ENCODE measurements around the gene RIBC2.

Gene RIBC2

DNA sequence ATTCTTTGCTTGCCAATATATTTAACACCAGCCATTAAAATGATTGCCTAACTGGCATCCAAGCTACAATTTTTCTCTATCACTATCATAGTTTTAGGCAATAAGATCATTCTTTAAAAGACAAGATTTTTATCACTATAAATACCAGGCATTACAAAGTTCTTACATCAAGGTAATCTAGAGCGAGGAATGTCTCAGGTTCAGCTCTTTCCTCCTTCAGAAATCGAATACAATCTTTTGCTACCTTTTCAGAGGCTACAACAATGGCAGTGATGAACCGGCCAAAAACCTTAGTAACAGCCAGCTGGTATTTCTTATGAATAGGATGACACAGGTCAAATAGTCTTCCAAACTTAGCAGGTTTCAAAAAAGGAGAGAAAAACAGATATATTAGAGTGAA, 23.9 kb upstream of the RIBC2 start:
- no peak overlapping the region for H3K4me3 ChIP-seq (ENCODE audit: low read depth, low read length)
- no peak for DNase-seq
- no peak overlapping the region for H3K27ac ChIP-seq
- TF ChIP-seq, protein P1, sequence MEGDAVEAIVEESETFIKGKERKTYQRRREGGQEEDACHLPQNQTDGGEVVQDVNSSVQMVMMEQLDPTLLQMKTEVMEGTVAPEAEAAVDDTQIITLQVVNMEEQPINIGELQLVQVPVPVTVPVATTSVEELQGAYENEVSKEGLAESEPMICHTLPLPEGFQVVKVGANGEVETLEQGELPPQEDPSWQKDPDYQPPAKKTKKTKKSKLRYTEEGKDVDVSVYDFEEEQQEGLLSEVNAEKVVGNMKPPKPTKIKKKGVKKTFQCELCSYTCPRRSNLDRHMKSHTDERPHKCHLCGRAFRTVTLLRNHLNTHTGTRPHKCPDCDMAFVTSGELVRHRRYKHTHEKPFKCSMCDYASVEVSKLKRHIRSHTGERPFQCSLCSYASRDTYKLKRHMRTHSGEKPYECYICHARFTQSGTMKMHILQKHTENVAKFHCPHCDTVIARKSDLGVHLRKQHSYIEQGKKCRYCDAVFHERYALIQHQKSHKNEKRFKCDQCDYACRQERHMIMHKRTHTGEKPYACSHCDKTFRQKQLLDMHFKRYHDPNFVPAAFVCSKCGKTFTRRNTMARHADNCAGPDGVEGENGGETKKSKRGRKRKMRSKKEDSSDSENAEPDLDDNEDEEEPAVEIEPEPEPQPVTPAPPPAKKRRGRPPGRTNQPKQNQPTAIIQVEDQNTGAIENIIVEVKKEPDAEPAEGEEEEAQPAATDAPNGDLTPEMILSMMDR (IDR thresholded peaks at IDR 0.05; ENCODE audit: low read depth, low read length): no peak
- no peaks in the 10 kb centered on the region for H3K36me3 ChIP-seq
- no peaks in the 10 kb centered on the region for H3K9me3 ChIP-seq (ENCODE audit: severe bottlenecking)
- no peaks in the 10 kb centered on the region for H3K27me3 ChIP-seq (ENCODE audit: insufficient read depth, low read depth, severe bottlenecking)

DNA sequence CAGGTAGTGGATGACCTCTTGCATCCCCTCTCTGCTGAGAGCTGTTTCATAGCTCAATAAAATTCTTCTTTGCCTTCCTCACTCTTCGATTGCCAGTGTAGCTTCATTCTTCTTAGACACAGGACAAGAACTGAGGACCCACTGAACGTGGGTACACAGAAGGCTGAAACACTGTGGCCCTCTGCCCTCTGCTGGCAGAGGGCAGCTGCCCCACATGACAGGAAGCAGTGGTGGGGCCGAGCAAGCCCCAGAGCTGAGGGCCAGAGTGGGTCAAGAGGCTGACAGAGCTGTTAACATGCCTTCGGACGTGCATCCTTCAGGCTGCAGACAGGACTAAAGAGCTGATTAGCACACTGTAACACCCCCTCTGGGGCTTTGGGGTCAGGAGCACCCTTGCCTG, 15.7 kb upstream of the RIBC2 start:
- H3K9me3 ChIP-seq (ENCODE audit: severe bottlenecking): peaks cover 8% of the 10 kb centered on the region
- TF ChIP-seq, protein P1 (IDR thresholded peaks at IDR 0.05; ENCODE audit: low read depth, low read length): no peak
- no peak for DNase-seq

DNA sequence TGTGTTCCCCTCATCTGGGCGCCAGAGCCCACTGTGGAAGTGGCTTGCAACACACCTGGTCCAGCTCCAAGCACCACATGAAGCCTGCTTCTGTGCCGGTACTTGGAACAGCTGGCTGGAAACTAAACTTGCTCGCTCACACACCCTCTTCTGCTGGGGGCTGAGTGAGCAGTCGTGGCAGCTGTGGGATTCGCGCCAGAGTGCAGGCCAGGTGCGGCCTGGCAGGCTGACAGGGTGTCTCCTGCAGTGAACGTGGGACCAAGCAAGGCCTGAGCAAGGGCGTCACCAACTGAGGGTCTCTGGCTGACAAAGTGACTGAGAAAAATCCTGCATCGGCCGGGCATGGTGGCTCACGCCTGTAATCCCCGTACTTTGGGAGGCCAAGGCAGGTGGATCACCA, 15.3 kb upstream of the RIBC2 start:
- DNase-seq: no peak
- peaks cover 8% of the 10 kb centered on the region for H3K9me3 ChIP-seq (ENCODE audit: severe bottlenecking)
- TF ChIP-seq, protein P1 (IDR thresholded peaks at IDR 0.05; ENCODE audit: low read depth, low read length): no peak
- no peak overlapping the region for H3K4me3 ChIP-seq (ENCODE audit: low read depth, low read length)
- no peaks in the 10 kb centered on the region for H3K36me3 ChIP-seq
- no peaks in the 10 kb centered on the region for H3K27me3 ChIP-seq (ENCODE audit: insufficient read depth, low read depth, severe bottlenecking)
- no peak overlapping the region for H3K27ac ChIP-seq

More for the DNA sequence above, 15.7 kb upstream of the RIBC2 start:
- H3K27me3 ChIP-seq (ENCODE audit: insufficient read depth, low read depth, severe bottlenecking): no peaks in the 10 kb centered on the region
- no peaks in the 10 kb centered on the region for H3K36me3 ChIP-seq
- no peak overlapping the region for H3K27ac ChIP-seq
- H3K4me3 ChIP-seq (ENCODE audit: low read depth, low read length): no peak overlapping the region

DNA sequence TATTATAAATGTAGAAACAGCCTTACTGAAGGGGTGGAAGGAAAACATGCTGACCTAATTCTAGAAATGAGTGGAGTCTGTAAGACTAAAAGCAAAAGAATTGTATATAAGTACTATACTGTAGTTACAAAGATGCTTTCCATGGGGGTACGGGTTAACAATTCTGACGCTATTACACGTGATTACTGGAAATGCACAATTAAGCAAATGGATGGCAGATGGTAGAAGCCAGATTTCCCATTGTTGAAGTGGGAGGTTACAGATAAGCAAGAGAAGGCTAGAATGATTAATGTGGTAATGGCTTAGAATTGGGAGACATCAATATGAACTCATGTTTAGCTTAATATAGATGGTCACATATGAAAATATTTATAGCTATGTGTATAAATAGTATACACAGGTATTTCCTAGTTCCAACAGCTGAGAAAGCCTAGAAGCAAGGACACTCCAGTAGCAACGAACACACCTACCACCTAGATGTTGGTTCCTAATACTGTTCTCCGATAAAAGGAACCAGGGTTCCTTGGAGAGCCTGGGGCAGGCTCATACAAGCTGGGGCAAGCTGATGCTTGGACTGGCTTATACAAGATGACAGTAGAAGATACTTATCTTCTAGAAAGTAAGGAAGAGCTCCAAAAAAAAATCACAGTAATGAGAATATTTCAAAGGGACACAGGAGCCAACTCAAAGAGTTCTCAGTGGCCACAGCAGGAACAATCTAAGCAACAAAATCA, 13.6 kb upstream of the RIBC2 start:
- Histone ChIP-seq H3K4me3 (ENCODE audit: low read depth, low read length) (peak overlapping the region; percentile 4; the same call in 1 of the 2 replicates), H3K27me3 (ENCODE audit: insufficient read depth, low read depth, severe bottlenecking) (no peaks in the 10 kb centered on the region), H3K27ac (peak overlapping the region; percentile 62), H3K36me3 (no peaks in the 10 kb centered on the region), H3K9me3 (ENCODE audit: severe bottlenecking) (peaks cover 8% of the 10 kb centered on the region)
- peak; percentile 31 for DNase-seq
- TF ChIP-seq, protein P1 (IDR thresholded peaks at IDR 0.05; ENCODE audit: low read depth, low read length): no peak

DNA sequence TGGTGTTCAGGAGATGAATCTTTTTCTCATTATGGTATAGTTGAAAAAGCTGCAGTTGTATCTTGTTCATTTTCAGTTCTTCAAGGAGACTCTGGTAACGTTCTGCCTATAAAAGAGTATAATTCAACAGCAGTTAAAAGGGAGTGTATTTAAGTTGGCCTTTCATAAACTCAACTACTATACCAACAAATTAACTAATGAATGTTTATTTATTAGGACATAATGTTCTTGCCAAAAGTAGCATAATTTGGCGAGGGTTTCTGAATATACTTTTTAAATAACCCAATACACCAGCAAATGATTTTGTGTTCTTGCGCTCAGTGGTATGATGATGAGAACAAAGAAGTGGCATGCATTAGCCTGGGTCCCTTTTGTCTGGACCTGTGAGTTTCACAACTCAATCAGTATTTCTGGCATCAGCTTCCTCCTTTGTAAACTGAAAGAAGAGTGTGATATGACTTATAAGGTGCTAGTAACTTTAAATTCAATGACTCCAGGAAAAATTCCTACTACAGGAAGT, 11.0 kb upstream of the RIBC2 start:
- Histone ChIP-seq H3K9me3 (ENCODE audit: severe bottlenecking) (peaks cover 7% of the 10 kb centered on the region), H3K36me3 (no peaks in the 10 kb centered on the region), H3K27me3 (ENCODE audit: insufficient read depth, low read depth, severe bottlenecking) (no peaks in the 10 kb centered on the region), H3K4me3 (ENCODE audit: low read depth, low read length) (no peak overlapping the region), H3K27ac (no peak overlapping the region)
- TF ChIP-seq, protein P1 (IDR thresholded peaks at IDR 0.05; ENCODE audit: low read depth, low read length): no peak
- DNase-seq: no peak
